HG02840 (cell line): ENCODE measurements around the gene TBC1D24.

Experiments used
- ATAC-seq: cut with Tn5 transposase; IDR thresholded peaks from one replicate; pipeline ENCODE4 v1.9.1; 2021; ENCODE audit warnings: mild to moderate bottlenecking, moderate library complexity, moderate number of reproducible peaks; ENCODE audit not compliant: unreplicated experiment, low FRiP score

The TBC1D24 gene

DNA sequence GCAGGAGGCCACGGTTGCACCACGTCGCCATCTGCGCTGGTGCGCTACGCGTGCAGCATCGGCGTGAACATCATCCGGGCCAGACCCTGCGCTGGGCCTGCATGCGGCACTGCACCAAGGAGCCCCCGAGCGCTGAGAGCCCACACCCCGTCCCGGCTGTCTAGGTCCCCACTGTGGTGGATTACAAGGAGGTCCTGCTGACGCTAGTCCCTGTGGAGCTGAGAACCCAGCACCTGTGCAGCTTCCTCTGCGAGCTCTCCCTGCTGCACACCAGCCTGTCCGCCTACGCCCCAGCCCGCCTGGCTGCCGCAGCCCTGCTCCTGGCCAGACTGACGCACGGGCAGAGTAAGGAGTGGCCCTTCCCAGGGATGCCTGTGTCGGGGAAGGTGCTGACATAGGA, 25.8 kb upstream of the TBC1D24 start:
- ATAC-seq, result no peak

DNA sequence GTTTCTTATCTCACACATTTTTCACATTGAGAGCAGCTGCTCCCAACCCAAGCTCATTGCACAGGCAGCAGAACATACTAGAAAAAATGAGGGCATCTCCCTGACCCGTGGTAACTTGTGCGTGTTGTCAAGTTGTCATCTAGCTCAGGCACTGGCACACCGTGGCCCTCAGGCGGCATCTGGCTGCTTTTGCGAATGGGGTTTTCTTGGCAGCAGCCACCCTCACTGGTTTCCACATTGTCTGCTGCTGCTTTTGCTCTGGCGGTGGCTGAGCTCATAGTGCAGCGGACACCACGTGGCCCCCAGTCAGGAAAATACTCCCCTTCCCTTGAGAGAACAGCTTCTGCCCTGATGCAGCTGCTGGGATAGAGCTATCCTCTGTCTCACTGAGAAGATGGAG, 24.4 kb upstream of the TBC1D24 start:
- no peak for ATAC-seq

DNA sequence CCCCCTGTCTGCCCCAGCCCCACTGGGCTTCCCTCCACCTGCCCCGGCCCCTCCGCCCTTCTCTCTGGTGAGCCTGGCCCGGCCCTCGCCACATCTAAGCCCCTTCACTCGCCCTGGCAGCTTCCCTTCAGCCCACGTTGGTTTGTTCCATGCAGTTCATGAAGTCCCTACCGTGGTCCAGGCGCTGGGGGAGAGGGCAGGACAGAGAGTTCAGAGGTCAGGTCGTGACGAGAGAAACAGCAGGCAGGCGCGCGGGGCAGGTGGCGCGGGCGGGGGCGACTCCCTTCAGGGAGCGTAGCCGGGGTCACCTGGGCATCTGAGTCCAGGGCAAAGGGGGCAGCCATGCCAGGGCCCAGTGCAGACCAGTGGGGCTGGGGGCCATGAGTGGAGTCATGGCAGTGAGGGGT, 23.9 kb upstream of the TBC1D24 start:
- ATAC-seq, result no peak

DNA sequence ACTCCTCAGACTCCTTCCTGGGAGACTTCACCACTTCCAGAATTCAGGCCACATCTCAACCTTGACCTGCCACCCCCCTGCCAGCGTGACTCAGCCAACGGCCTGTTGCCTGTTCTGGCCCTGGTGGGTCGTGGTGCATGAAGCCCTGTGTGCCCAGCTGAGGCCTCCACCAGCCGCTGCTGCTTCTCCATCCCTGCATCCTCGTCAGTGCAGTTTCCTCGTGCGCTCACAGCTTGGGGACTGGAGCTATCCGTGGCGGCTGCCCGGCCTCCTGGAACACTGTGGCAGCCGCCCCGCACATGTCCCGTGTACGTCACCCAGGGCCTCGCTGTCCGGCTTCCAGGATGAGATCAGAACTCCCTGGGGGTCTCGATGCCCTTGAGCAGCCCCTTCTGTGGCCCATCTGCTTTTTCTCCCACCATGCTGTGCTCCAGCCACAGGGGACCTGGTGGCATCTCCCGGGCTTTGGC, 23.0 kb upstream of the TBC1D24 start:
- no peak for ATAC-seq

DNA sequence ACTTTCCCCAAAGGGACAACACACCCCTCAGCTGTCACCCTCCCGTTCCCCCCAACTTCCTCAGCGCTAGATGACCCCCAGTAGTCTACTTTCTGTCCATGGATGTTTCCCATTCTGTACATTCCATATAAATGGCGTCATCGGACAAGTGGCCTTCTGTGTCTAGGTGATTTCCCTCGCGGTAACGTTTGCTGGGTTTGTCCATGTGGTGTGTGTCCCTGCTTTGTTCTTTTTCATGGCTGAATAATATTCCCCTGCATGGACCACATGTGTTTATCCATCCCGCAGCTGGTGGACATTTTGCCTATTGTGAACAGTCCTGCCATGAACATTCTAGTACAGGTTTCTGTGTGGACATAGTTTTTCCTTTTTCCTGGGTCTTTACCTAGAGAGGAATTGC, 22.3 kb upstream of the TBC1D24 start:
- no peak for ATAC-seq

DNA sequence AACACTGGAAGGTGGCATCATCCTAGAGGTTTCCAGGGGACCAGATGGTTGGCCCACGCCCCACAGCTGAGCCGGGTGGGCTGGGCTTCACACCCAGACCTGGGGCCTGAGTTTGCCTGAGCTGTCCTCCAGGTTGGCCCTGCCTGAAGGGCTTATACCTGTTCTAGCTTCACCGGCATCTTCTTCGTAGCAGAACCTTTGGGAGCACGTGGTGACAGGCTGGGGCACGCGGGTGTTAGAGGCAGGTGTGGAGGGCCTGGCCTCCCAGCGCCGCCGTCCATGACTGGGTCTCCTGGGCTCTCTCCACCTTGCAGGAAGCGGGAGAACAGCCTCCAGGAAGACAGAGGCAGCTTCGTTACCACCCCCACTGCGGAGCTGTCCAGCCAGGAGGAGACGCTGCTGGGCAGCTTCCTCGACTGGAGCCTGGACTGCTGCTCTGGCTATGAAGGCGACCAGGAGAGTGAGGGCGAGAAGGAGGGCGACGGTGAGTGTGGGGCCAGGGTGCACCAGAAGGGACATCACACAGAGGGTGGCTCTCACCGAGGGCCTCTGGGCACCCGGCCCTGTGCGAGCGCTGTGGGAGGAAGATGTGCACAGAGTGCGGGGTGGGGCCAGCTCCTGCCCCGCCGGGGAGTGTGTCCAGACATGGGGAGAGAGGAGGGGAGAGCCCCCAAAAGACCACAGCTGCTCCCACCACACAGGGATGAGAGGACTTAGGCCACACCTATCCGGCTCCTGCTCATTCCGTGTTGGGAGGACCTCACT, 19.7 kb upstream of the TBC1D24 start:
- ATAC-seq, result no peak

DNA sequence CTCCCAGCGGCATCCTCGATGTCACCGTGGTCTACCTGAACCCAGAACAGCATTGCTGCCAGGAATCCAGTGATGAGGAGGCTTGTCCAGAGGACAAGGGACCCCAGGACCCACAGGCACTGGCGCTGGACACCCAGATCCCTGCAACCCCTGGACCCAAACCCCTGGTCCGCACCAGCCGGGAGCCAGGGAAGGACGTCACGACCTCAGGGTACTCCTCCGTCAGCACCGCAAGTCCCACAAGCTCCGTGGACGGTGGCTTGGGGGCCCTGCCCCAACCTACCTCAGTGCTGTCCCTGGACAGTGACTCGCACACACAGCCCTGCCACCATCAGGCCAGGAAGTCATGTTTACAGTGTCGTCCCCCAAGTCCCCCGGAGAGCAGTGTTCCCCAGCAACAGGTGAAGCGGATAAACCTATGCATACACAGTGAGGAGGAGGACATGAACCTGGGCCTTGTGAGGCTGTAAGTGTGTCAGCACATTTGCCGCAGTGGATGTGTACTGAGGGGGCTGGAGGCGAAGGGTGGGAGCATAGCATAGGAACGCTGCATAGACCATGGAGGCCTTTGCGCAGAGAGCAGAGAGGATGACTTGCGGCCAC, 18.3 kb upstream of the TBC1D24 start:
- ATAC-seq, result no peak

DNA sequence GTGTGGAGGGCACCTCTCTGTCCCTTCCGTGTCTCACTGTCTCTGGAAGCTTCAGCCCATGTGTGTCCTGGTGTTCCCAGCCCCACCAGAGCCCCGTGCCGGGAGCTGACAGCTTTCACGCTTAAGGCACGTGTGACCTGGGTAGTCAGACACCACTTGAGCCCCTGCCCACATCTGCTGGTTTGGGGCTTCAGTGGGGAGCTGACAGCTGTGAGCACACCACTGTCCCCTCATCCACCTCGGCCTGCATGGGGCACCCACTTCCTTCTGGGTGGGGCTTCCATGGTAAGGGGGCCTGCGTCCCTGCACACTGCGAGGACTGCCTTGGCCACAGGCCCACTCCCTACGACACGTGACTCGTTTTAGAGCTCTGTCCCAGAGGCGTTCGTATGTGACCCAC, 17.7 kb upstream of the TBC1D24 start:
- ATAC-seq, result no peak

DNA sequence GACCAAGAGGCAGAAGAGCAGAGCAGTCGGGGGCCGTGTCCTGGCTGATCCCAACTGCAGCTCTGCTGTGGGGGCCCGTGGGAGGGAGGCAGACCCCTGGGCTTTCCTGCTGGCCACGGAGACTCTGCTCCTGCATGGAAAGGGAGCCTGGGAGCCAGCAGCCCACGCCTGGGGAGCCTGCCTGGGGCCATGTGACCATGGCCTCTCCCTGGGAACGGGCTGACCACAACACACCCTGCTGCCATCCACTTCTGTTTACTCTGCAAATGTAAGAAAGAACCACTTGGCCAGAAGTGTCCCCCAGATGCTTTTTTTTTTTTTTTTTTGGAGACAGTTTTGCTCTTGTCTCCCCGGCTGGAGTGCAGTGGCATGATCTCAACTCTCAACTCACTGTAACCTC, 17.0 kb upstream of the TBC1D24 start:
- ATAC-seq, result no peak

DNA sequence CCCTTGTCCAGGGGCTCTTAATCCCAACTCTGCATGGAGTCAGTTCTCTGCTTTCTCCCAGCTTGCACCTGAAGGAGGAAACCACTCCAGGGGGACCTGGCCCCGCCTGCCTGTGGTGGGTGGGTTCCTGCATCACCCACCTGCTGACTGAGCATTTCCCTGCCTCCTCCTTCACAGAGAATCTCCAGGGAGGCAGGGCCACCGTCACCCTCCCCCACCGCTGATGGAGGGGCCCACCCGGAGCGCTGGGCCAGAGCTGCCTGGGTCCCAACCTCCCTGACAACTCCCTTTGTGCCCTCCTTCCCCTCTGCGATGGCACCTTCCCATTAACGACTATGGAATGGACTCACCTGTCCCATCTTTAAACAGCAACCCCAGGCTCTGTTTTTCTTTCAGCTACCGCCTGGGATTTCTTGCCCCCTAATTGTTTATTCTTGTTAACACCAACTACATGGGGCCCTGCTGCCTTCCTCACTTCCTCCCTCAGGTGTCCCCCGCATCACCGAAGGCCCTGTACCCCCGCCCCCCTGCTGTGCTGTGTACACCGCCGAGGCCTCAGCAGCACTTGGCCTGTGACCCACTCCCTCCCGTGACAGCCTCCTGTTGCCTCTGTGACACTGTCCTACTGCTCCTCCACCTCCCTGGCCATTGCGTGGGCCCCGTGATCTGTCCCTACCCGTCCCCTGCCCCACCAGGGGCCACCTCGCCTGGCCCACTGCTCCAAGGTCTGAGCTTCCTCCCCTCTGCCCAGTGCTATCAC, 15.9 kb upstream of the TBC1D24 start:
- no peak for ATAC-seq

DNA sequence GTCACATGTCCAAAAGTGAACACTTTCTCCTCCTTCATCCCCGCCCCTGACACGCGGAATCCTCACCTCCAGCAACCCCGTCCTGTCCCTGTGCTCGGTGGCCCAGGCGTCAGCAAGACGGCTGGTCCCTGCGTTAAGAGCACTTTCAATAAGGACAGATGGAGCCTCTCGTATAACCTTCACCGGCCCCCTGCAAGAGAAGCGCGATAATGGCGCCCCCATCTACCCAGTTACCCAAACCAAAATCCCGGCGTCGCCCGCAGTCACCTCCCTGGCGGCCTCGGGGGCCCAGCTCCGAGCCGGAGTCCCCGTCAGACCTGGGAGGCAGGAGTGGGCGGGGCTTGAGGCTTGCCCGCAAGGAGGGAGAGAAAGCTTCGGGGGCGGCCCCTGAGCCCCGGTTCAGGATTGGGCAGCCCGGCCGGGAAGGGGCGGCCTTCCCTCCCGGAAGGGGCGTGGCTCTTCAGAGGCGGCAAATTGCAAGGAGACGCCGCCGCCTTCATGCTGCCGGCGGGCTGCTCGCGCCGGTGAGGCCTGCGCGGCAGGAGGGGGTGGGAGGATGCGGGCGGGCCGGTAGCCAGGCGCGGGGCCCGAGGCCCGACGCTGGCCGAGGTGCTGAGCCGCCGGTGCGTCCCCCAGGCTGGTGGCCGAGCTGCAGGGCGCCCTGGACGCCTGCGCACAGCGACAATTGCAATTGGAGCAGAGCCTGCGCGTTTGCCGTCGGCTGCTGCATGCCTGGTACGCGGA, 15.1 kb upstream of the TBC1D24 start, which contains the start of gene TEDC2:
Gene TEDC2 (plus strand): TSS at position 463 of the 744 bp plus-strand sequence. CDS start 36 bp downstream, at position 499.
- peak; percentile 83 for ATAC-seq

DNA sequence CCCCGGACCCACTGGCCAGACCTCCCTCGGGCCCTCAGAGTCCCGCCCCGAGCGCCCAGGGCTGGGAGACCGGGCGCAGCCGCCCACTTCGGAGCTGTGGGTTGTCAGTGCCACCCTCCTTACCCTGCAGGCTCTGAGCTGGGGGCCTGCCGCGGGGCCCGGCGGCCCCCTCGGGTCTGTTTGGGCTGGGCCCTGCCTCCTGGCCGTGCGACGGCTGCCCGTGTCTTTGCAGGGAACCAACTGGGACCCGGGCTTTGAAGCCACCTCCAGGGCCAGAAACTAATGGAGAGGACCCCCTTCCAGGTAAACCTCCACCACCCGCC, 14.6 kb upstream of the TBC1D24 start:
- no peak for ATAC-seq

DNA sequence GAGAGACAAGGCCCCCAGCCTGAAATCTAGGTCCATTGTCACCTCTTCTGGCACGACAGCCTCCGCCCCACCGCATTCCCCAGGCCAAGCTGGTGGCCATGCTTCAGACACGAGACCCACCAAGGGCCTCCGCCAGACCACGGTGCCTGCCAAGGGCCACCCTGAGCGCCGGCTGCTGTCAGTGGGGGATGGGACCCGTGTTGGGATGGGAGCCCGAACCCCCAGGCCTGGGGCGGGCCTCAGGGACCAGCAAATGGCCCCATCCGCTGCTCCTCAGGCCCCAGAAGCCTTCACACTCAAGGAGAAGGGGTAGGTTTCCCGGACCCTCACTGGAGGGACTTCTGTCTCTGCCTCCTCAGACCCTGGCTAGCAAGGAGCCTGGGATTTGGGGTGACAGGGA, 14.0 kb upstream of the TBC1D24 start:
- no peak for ATAC-seq

DNA sequence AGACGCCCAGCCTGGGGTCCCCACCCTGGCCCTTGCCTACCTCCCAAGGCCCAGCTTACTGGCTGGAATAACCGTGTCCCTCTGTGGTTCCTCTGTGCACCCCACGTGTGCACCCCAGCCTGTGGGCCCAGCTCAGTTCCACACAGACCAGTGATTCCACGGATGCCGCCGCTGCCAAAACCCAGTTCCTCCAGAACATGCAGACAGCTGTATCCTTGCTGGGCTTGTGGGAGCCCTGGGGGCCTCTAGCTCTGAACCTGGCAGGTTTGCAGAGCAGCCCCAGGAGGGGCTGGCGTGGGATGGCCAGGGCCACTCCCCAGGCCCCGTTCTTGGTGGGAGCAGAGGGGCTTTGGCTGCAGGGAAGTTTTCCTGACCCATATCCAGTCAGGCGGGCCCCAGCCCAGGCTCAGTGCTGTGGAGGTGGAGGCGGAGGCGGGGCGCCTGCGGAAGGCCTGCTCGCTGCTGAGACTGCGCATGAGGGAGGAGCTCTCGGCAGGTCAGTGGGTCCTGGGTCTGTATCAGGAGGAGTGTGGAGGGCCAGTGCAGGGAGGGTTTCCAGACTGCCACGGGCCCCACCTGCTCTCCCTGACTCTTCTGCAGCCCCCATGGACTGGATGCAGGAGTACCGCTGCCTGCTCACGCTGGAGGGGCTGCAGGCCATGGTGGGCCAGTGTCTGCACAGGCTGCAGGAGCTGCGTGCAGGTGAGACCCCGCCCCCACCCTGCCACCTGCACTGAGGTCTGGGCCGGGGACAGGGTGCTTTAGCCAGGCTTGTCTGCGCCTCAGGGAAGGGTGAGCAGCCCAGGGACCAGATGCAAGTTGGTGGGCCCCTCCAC, 12.7 kb upstream of the TBC1D24 start:
- ATAC-seq, result no peak

DNA sequence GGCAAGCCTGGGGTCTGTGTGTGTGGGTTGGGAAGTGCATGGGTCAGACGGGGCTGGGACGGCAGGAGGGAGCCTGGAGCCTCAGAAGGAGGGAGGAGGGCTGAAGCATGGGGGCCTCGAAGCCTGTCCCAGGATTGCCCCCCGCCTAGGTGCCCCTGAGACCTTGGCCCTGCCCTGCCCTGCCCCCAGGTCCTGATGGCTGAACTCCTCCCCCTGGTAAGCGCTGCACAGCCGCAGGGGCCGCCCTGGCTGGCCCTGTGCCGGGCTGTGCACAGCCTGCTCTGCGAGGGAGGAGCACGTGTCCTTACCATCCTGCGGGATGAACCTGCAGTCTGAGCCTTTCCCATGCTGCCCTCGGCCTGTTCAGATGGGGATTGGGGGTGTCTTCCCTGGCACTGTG, 10.6 kb upstream of the TBC1D24 start:
- no peak for ATAC-seq

DNA sequence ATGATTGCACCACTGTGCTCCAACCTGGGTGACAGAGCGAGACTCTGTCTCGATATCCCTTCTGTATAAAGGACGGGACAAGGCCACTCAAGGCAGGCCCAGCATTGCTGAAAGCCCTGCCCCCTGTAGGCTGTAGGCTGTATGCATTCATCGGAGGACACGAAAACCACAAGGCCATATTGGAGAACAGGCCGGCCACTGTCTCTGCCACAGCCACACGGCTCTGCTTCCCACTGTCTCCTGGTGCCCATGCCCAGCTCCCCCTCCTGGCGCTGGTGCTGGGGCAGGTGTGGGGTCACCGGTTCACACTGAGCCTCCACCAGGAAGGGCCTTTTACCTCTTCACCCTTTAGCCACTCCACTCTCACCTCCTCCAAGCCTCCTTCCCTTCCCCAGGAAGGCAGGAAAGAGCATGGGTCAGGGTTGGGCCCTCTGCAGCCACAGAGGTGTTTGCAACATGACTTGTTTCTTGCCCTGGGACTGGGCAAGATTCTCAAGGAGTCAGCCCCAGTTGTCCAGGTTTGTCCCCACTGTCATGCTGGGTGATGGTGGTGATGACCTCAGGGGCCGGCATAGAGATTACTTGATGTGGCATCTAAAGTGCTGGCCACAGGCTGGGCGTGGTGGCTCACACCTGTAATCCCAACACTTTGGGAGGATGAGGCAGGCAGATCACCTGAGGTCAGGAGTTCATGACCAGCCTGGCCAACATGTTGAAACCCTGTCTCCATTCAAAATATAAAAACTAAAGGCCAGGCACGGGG, 9.1 kb upstream of the TBC1D24 start:
- ATAC-seq, result no peak

DNA sequence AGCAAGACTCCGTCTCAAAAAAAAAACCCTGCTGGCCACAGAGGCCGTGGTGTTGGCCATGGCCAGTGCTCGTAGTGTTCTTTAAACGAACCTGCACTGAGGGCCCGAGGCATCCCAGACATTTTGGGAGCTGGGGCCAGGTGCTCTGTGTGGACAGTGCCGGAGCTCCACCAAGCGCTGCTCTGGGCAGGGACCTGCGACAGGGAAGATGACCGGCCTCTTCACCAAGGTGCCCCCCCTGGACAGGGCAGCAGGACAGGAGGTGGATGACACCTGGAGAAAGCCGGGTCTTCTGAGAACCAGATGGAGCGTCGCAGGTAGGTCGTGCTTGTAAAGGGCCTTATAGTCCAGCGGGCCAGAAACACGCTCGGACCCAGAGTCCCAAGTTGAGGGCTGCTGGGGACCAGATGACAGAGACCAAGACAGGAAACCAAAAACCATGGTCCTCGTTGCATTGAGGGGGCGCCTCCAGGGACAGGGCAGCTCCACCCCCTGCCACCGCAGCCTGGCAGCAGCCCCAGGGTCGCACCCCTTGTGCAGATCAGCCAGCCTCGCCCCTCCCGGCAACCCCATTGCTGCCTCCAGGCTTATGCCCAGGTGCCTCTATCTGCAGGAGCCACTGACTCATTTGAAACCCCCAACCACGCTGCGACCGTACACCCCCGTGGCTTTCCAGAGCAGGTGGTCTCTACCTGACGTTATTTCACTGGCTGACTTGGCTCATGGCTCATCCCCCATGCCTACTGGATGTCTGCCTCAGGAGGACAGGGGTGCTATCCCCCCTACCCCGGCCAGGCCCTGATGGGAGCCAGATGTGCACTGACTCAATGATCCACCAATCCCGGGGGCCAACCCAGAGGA, 8.0 kb upstream of the TBC1D24 start:
- no peak for ATAC-seq

DNA sequence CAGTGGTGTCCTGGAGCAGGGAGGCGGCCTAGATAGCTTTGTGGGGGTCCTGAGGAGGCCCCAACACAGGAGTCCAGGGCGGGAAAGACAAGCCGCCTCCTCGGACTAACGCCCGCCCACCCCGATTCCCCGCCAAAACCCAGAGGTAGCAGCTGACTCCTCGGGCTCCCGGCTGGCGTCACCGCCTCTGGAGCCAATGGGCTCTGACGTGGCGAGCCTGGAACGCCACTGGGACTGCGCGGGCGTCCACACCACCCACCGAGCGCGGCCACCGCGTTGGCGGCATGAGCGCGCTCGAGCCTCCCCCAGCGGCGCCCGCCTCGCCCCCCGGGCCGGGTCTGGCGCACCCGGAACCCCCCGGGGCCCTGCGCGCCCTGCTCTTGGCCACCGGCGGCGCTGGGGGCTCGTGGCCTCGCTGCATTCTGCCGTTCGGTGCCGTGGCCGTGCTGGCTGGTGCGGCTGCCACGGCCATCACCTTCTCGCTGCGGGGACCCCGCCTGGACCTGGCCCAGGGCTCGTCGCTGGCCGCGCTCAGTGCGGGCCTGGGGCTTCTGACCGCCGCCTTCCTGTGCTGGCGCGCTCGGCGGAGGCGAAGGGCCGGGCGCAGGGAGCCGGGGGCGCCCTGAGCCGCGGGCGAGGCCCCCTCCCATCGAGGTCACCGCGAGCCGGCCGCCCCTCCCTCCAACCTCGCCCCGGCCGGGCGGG, 7.2 kb upstream of the TBC1D24 start:
- no peak for ATAC-seq
